ENCODE data around the gene CRISP2. TPM values are rescaled to one million over a fixed set of nuclear protein-coding genes. Genes with fewer than 3 reads are reported as not detected.

The CRISP2 gene
- total and polyA plus RNA-seq, 2 of the 8 experiments (the other 6 are each of a cell fraction or from before 2014, with no cell fraction given), result 0.06 TPM; not detected in 1

DNA sequence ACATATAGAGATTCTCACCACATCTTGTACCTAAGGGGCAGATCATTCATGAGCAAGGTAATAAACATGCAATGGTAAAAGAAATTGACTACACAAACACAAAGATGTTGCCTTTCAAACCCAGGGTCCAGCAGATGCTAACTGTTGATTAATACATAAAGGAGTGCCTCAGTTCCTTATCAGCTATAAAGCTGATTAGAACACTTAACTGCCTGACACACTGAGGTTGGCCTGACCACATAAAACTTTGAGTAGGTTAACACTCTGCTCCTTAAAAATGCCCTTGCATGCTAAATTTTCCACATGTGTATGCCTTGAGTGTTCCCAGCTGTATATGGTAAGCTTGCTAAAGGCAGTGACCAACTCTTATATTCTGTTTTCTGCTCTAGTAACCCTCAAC, 14.9 kb downstream of the CRISP2 start:
- DNase-seq (ENCODE audit: low read depth in 1 of 2, low spot score in 2 of 2) (no peak), FAIRE-seq (no peak)
- no peak overlapping the region for H3K18ac ChIP-seq (ENCODE audit: extremely low read depth, low read length)
- no peak overlapping the region for H2AFZ ChIP-seq (ENCODE audit: low read length)
- H3K4ac ChIP-seq (replicated peaks; ENCODE audit: insufficient read length, low read depth, low read length), result no peak overlapping the region
- H3K79me1 ChIP-seq (ENCODE audit: low read depth, low read length), result no peaks in the 10 kb centered on the region
- no peak overlapping the region for H3K27ac ChIP-seq (ENCODE audit: low read depth, low read length)
- TF ChIP-seq ZNF274 (IDR thresholded peaks at IDR 0.05; ENCODE audit: borderline replicate concordance, extremely low read depth, low read length), result no peak
- H2BK5ac ChIP-seq (ENCODE audit: low read depth, low read length), result no peak overlapping the region
- no peaks in the 10 kb centered on the region for H3K23me2 ChIP-seq (ENCODE audit: low read depth, low read length)
- no peaks in the 10 kb centered on the region for H3K27me3 ChIP-seq (replicated peaks in 1 of 4; ENCODE audit: control insufficient read depth in 3 of 4, extremely low read depth in 1 of 4, insufficient read depth in 3 of 4, low read length in 3 of 4)
- no peak overlapping the region for H2BK12ac ChIP-seq (ENCODE audit: low read depth, low read length)
- no peak overlapping the region for H2BK20ac ChIP-seq (ENCODE audit: low read length)
- H4K91ac ChIP-seq (replicated peaks; ENCODE audit: insufficient read length, low read length), result no peak overlapping the region
- no peaks in the 10 kb centered on the region for H3K4me1 ChIP-seq (replicated peaks in 1 of 4; ENCODE audit: control insufficient read depth in 3 of 4, insufficient read depth in 4 of 4, low read length in 3 of 4)
- POLR2A ChIA-PET (ENCODE audit: partially characterized antibody), result no interaction called here
- no peak overlapping the region for H3K4me3 ChIP-seq (ENCODE audit: extremely low read depth in 1 of 4, insufficient read depth in 2 of 4, low read depth in 3 of 4, low read length in 4 of 4)
- H4K5ac ChIP-seq (ENCODE audit: insufficient read length, low read depth, low read length), result no peak overlapping the region
- H4K20me1 ChIP-seq (replicated peaks in 1 of 2; ENCODE audit: control insufficient read depth in 1 of 2, insufficient read depth in 2 of 2, low read length in 2 of 2), result no peaks in the 10 kb centered on the region
- H2BK15ac ChIP-seq (ENCODE audit: low read length), result no peak overlapping the region
- no peak overlapping the region for H3K9ac ChIP-seq (replicated peaks in 1 of 4; ENCODE audit: extremely low read depth in 1 of 4, low read depth in 3 of 4, low read length in 3 of 4)
- no peak overlapping the region for H3K23ac ChIP-seq (ENCODE audit: insufficient read length)
- CTCF ChIA-PET (ENCODE audit: partially characterized antibody), result interaction anchor here (0.5 to 0.8 kb wide), 3 partner anchors 166 to 787 kb away, joined by 3 read pairs; no protein-coding TSS in a partner anchor
- no peak overlapping the region for H2AK5ac ChIP-seq (ENCODE audit: low read depth, low read length)
- H3K56ac ChIP-seq (replicated peaks; ENCODE audit: insufficient read length, low read depth, low read length), result no peak overlapping the region
- H3K14ac ChIP-seq (ENCODE audit: insufficient read length), result no peak overlapping the region
- H3K36me3 ChIP-seq (ENCODE audit: control insufficient read depth in 2 of 4, insufficient read depth in 4 of 4, low read length in 3 of 4), result no peaks in the 10 kb centered on the region
- no peak overlapping the region for H2BK120ac ChIP-seq (replicated peaks; ENCODE audit: low read depth, low read length)
- no peaks in the 10 kb centered on the region for H3K79me2 ChIP-seq (ENCODE audit: control insufficient read depth in 1 of 2, insufficient read depth in 2 of 2, low read length in 2 of 2)
- H3K4me2 ChIP-seq (ENCODE audit: insufficient read depth in 1 of 2, low read depth in 2 of 2, low read length in 2 of 2), result no peak overlapping the region
- no peak overlapping the region for H4K8ac ChIP-seq (ENCODE audit: extremely low read depth, insufficient read depth, low read length)
- no peaks in the 10 kb centered on the region; a peak in 2 of 4 replicates for H3K9me3 ChIP-seq (ENCODE audit: insufficient read depth in 2 of 2, low read depth in 1 of 2, low read length in 1 of 2)

All from H1 (cell line).